Osteocyte (in vitro differentiated cells): ENCODE results near the gene GRB10. TPM values are rescaled to one million over a fixed set of nuclear protein-coding genes. Genes with fewer than 3 reads are reported as not detected.
"Not testable (repeated sequence)": the region's sequence is repeated elsewhere in the genome, so short reads cannot be mapped to it uniquely, and the experiment has no call there.

Experiments
- DNase-seq: peaks from one replicate; pipeline ENCODE4 v3.0.0; 2021; ENCODE audit warnings: mixed read lengths; ENCODE audit not compliant: unreplicated experiment; ENCODE audit errors: extremely low spot score
- H3K27ac Mint-ChIP-seq: one replicate; pipeline ENCODE4 v1.8.0; 2021; ENCODE audit warnings: mild to moderate bottlenecking, mixed read lengths; ENCODE audit not compliant: unreplicated experiment
- H3K27me3 Mint-ChIP-seq: one replicate; pipeline ENCODE4 v1.8.0; 2021; ENCODE audit warnings: mixed read lengths; ENCODE audit not compliant: unreplicated experiment
- H3K36me3 Mint-ChIP-seq: one replicate; pipeline ENCODE4 v1.8.0; 2021; ENCODE audit warnings: mixed read lengths; ENCODE audit not compliant: unreplicated experiment
- H3K4me1 Mint-ChIP-seq: one replicate; pipeline ENCODE4 v1.8.0; 2021; ENCODE audit warnings: mixed read lengths; ENCODE audit not compliant: unreplicated experiment
- H3K4me3 Mint-ChIP-seq: one replicate; pipeline ENCODE4 v1.8.0; 2021; ENCODE audit warnings: mild to moderate bottlenecking, moderate library complexity, mixed read lengths; ENCODE audit not compliant: unreplicated experiment
- H3K9me3 Mint-ChIP-seq: one replicate; pipeline ENCODE4 v1.8.0; 2021; ENCODE audit warnings: mixed read lengths; ENCODE audit not compliant: unreplicated experiment
- total RNA-seq: library from RNA; stranded (reverse); gene quantifications from 2 replicates; pipeline ENCODE4 v1.2.1, GENCODE V29; 2021
- TF ChIP-seq, protein P1 (sequence below): fragments of 200-600 bp; sonication (generic); IDR thresholded peaks from 2 replicates; pipeline ENCODE4 v1.5.0; 2021; ENCODE audit warnings: antibody characterized with exemption, mild to moderate bottlenecking, moderate library complexity

GRB10 gene
- total RNA-seq, 1 donor from 2014 or later = 51.3 TPM

DNA sequence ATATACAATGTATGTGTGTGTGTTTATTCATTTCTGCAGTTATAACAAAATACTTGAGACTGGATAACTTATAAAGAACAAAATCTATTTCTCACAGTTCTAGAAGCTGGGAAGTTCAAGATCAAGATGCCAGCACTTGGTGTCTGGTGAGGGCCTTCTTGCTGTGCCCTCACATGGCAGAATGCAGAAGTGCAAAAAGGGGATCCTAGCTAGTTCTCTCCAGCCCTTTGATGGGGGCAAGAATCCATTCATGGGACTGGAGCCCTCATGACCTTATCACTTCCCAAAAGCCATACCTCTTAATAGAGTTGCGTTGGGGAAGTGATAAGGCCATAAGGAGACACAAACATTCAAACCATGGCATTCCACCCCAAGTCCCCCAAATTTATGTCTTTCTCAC, 8.4 kb downstream of the GRB10 start:
- Mint-ChIP-seq H3K27ac (no peak overlapping the region), H3K4me1 (peaks cover 38% of the 10 kb centered on the region), H3K4me3 (no peak overlapping the region), H3K27me3 (no peaks in the 10 kb centered on the region), H3K9me3 (peaks cover 8% of the 10 kb centered on the region), H3K36me3 (peaks cover 1% of the 10 kb centered on the region)
- DNase-seq = no peak
- TF ChIP-seq, protein P1, sequence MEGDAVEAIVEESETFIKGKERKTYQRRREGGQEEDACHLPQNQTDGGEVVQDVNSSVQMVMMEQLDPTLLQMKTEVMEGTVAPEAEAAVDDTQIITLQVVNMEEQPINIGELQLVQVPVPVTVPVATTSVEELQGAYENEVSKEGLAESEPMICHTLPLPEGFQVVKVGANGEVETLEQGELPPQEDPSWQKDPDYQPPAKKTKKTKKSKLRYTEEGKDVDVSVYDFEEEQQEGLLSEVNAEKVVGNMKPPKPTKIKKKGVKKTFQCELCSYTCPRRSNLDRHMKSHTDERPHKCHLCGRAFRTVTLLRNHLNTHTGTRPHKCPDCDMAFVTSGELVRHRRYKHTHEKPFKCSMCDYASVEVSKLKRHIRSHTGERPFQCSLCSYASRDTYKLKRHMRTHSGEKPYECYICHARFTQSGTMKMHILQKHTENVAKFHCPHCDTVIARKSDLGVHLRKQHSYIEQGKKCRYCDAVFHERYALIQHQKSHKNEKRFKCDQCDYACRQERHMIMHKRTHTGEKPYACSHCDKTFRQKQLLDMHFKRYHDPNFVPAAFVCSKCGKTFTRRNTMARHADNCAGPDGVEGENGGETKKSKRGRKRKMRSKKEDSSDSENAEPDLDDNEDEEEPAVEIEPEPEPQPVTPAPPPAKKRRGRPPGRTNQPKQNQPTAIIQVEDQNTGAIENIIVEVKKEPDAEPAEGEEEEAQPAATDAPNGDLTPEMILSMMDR = no peak

DNA sequence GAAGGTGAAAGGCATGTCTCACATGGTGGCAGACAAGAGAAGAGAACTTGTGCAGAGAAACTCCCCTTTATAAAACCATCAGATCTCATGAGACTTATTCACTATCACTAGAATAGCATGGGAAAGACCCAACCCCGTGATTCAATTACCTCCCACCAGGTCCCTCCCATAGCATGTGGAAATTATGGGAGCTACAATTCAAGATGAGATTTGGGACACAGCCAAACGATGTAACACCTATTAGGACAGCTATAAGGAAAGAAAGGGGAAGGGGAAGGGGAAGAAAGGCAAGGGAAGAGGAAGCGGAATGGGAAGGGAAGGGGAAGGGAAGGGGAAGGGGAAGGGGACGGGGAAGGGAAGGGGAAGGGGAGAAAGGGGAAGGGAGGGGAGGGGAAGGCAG, 9.6 kb downstream of the GRB10 start:
- H3K4me3 Mint-ChIP-seq, H3K9me3 Mint-ChIP-seq, H3K27me3 Mint-ChIP-seq, DNase-seq, H3K27ac Mint-ChIP-seq, H3K36me3 Mint-ChIP-seq: not testable (repeated sequence)
- peaks cover 28% of the 10 kb centered on the region for H3K4me1 Mint-ChIP-seq

DNA sequence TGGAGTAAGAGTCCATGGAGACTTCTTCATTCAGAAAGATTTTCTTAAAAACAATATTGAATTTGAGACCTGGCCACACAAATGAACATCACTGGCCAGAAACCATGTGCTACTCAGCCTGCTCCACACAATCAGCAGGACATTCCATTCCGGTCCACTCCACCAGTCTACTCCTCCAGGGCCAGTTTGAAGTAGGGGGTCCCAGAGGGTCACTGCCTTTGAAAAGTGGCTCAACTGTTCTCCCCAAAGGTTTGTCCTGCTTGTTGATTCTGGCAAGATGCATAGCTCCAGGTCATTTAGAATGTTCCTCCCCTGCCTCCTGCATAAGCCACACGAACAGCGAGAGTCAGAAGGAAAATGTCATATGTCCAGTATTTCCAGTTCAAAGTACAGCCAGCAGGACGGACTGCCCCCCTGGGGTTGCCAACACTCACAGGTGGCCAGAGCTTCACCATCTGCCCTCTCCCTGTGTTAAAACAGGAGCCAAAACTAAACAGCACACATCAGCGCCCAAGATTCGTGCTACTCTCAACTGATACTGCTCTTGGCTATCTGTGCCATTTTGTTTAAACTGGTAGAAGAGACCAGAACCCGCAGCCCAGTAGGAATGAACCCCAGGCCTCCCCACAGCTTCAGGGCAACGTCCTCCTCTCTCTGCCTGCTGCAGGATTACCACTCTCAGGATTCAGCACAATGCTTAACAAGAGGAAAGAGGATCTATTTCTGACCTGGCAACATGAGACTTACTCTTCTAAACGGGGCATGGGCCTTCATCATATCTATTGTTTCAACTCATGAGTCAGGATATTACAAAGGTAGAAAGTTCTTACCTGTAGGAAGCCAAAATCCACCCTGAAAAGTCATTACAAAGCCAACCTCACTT, 11.3 kb downstream of the GRB10 start:
- H3K36me3 Mint-ChIP-seq = no peaks in the 10 kb centered on the region
- peaks cover 8% of the 10 kb centered on the region for H3K9me3 Mint-ChIP-seq
- peak overlapping the region; percentile 48 for H3K27ac Mint-ChIP-seq
- H3K4me3 Mint-ChIP-seq = no peak overlapping the region
- H3K27me3 Mint-ChIP-seq = no peaks in the 10 kb centered on the region
- H3K4me1 Mint-ChIP-seq = peaks cover 41% of the 10 kb centered on the region
- DNase-seq = no peak
- TF ChIP-seq, protein P1 = no peak

DNA sequence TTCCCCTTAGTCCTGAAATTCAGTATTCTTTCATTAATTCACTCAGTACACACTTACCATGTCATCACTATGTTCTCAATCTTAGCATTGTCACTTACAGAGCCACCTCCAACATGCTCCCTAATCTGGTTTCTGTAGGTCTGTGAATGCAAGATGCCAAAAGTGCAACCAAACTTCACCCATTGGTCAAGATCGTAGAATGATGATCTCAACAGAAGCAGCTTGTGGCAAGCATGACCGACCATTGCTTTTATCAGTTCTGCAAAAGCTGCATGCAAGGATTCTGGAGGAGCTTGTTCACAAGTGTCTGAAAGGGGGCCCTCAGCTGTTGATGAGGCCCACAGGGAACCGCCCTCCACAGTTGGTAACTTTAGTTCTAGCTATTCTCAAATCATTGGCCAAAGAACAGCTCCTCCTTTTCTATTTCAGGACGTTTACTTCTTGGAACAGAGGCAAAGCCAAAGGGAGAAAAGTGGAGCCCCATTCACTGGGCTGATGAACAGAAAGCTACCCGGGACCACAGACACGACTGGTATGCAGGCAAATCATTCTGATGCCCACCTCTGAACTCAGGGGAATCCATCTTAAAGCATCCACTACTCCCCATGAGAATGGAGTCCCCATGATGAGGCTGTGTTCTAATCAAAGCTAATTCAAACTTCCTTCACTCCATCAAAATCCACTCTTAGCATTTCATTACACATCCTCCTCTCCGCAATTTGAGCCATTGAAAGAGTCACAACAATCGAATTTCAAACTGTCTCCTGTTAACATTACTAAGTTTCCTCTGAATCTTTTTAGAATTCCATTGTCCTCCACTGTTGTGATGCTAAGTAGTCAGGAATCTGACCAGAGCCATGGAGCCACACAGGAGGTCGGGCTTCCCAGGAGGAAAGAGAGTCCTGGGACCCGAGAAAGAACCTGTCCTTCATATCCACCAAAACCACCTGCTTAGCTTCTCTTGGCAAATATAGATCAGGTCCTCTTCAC, 13.9 kb downstream of the GRB10 start:
- TF ChIP-seq, protein P1 = no peak
- Mint-ChIP-seq H3K4me1 (peaks cover 42% of the 10 kb centered on the region), H3K9me3 (peaks cover 12% of the 10 kb centered on the region), H3K4me3 (no peak overlapping the region), H3K36me3 (peaks cover 7% of the 10 kb centered on the region), H3K27me3 (no peaks in the 10 kb centered on the region), H3K27ac (no peak overlapping the region)
- no peak for DNase-seq

DNA sequence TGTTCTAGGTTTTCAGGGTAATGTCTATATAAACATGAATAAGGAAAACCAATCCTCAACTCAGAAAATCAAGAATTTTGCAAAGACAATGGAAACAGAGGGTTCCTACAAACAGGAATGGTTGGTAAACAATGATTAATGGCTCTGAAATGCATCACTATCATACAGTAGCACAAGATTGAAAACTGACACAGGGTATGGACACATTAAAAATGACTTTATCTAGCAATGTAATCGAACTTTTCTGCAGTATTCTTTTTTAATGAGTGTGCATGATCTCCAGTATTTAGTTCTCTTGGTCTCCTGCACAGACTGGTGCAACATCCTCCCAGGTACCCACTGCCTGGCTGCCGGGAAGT, 15.9 kb downstream of the GRB10 start:
- peaks cover 4% of the 10 kb centered on the region for H3K9me3 Mint-ChIP-seq
- DNase-seq = no peak
- H3K27me3 Mint-ChIP-seq = no peaks in the 10 kb centered on the region
- no peak overlapping the region for H3K27ac Mint-ChIP-seq
- TF ChIP-seq, protein P1 = no peak
- H3K36me3 Mint-ChIP-seq = peaks cover 10% of the 10 kb centered on the region
- H3K4me1 Mint-ChIP-seq = peaks cover 43% of the 10 kb centered on the region
- H3K4me3 Mint-ChIP-seq = no peak overlapping the region
